SU-DHL-6 (cell line): ENCODE results near the gene FAU.

ENCODE experiments used
- H2AFZ ChIP-seq: fragments of 200-600 bp; sonication (generic); 2 replicates; pipeline ENCODE4 v1.6.1; 2014; ENCODE audit warnings: low read depth, mild to moderate bottlenecking, moderate library complexity, mixed read lengths, antibody characterized with exemption, low read length; ENCODE audit not compliant: severe bottlenecking
- H3F3A ChIP-seq: fragments of 200-600 bp; shearing (Covaris generic); 2 replicates; pipeline ENCODE4 v1.6.0; 2016; ENCODE audit warnings: antibody characterized with exemption, mild to moderate bottlenecking; ENCODE audit not compliant: insufficient read depth
- H3K27ac ChIP-seq: fragments of 200-600 bp; sonication (generic); 2 replicates; pipeline ENCODE4 v1.5.1; 2016; ENCODE audit warnings: low read depth, mild to moderate bottlenecking, low read length, moderate library complexity, mixed read lengths
- H3K27me3 ChIP-seq: fragments of 200-600 bp; sonication (generic), shearing (Covaris generic); 2 replicates; pipeline ENCODE4 v1.6.0; 2014; ENCODE audit warnings: mild to moderate bottlenecking, low read length
- H3K36me3 ChIP-seq: fragments of 200-600 bp; sonication (generic); 2 replicates; pipeline ENCODE4 v1.6.1; 2014; ENCODE audit warnings: mild to moderate bottlenecking, low read length, mixed read lengths
- H3K4me2 ChIP-seq: fragments of 300-600, 200-600 bp; shearing (Covaris generic), sonication (generic); 2 replicates; pipeline ENCODE4 v1.6.0; 2014; ENCODE audit warnings: low read length, low read depth, mild to moderate bottlenecking; ENCODE audit not compliant: poor library complexity, severe bottlenecking
- H3K4me3 ChIP-seq: fragments of 200-600 bp; sonication (generic); 2 replicates; pipeline ENCODE4 v1.5.1; 2014; ENCODE audit warnings: antibody characterized with exemption, low read length, mild to moderate bottlenecking, mixed read lengths; ENCODE audit not compliant: insufficient read depth, poor library complexity, severe bottlenecking
- H3K79me2 ChIP-seq: fragments of 200-600 bp; sonication (generic); 2 replicates; pipeline ENCODE4 v1.6.1; 2014; ENCODE audit warnings: mild to moderate bottlenecking, low read length, moderate library complexity; ENCODE audit not compliant: insufficient read depth
- H3K9ac ChIP-seq: fragments of 200-600 bp; sonication (generic); 2 replicates; pipeline ENCODE4 v1.7.0; 2014; ENCODE audit warnings: mild to moderate bottlenecking, low read length
- H3K9me2 ChIP-seq: fragments of 200-600 bp; sonication (generic); replicated peaks from 2 replicates; pipeline ENCODE4 v1.6.1; 2014; ENCODE audit warnings: low read length; ENCODE audit not compliant: insufficient read depth
- H3K9me3 ChIP-seq: fragments of 200-600 bp; sonication (generic); 2 replicates; pipeline ENCODE4 v1.6.1; 2014; ENCODE audit warnings: low read length, mixed read lengths; ENCODE audit not compliant: insufficient read depth
- H4K20me1 ChIP-seq: fragments of 200-600 bp; sonication (generic); 2 replicates; pipeline ENCODE4 v1.6.1; 2014; ENCODE audit warnings: low read depth, mild to moderate bottlenecking, antibody characterized with exemption, low read length, moderate library complexity, mixed read lengths
- EZH2phosphoT487 ChIP-seq: fragments of 200-600 bp; sonication (generic), shearing (Covaris generic); conservative IDR thresholded peaks from 2 replicates; pipeline ENCODE4 v1.6.1; 2018; ENCODE audit warnings: mild to moderate bottlenecking, antibody characterized with exemption, low read length, moderate library complexity, mixed read lengths
- TF ChIP-seq, protein P1 (sequence below): fragments of 200-600 bp; sonication (generic); IDR thresholded peaks from one replicate; pipeline ENCODE4 v1.5.1; 2017; ENCODE audit warnings: antibody characterized with exemption, mild to moderate bottlenecking, low read length, moderate library complexity; ENCODE audit not compliant: insufficient read depth, poor library complexity, severe bottlenecking

FAU gene

GRCh38 chr11:65109231-65110198 lies 12.4 kb downstream of the FAU start:
- Histone ChIP-seq H3K4me3 (no peak overlapping the region), H3K9ac (no peak overlapping the region), H3K4me2 (no peak overlapping the region), H3K79me2 (no peaks in the 10 kb centered on the region), H3F3A (peaks cover 16% of the 10 kb centered on the region), H3K27ac (no peak overlapping the region), H2AFZ (no peak overlapping the region), H3K9me2 (no peaks in the 10 kb centered on the region), H3K27me3 (no peaks in the 10 kb centered on the region), H3K36me3 (no peaks in the 10 kb centered on the region), H3K9me3 (no peaks in the 10 kb centered on the region), H4K20me1 (no peaks in the 10 kb centered on the region)
- TF ChIP-seq, protein P1, sequence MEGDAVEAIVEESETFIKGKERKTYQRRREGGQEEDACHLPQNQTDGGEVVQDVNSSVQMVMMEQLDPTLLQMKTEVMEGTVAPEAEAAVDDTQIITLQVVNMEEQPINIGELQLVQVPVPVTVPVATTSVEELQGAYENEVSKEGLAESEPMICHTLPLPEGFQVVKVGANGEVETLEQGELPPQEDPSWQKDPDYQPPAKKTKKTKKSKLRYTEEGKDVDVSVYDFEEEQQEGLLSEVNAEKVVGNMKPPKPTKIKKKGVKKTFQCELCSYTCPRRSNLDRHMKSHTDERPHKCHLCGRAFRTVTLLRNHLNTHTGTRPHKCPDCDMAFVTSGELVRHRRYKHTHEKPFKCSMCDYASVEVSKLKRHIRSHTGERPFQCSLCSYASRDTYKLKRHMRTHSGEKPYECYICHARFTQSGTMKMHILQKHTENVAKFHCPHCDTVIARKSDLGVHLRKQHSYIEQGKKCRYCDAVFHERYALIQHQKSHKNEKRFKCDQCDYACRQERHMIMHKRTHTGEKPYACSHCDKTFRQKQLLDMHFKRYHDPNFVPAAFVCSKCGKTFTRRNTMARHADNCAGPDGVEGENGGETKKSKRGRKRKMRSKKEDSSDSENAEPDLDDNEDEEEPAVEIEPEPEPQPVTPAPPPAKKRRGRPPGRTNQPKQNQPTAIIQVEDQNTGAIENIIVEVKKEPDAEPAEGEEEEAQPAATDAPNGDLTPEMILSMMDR: no peak

GRCh38 chr11:65108469-65109123 lies 13.3 kb downstream of the FAU start:
- Histone ChIP-seq H3K9me3 (no peaks in the 10 kb centered on the region), H3K9me2 (no peaks in the 10 kb centered on the region), H4K20me1 (no peaks in the 10 kb centered on the region), H3K36me3 (no peaks in the 10 kb centered on the region), H2AFZ (no peak overlapping the region), H3K27me3 (no peaks in the 10 kb centered on the region), H3K4me3 (no peak overlapping the region), H3F3A (peaks cover 9% of the 10 kb centered on the region), H3K79me2 (no peaks in the 10 kb centered on the region), H3K27ac (no peak overlapping the region), H3K9ac (no peak overlapping the region), H3K4me2 (no peak overlapping the region)
- TF ChIP-seq, protein P1: no peak
- TF ChIP-seq EZH2phosphoT487: no peak

- H3K4me3 ChIP-seq: no peak overlapping the region
- peaks cover 2% of the 10 kb centered on the region; the same call in 1 of the 2 replicates for H3F3A ChIP-seq
- no peaks in the 10 kb centered on the region for H3K9me3 ChIP-seq
- no peak overlapping the region for H3K9ac ChIP-seq
- H3K36me3 ChIP-seq: no peaks in the 10 kb centered on the region
- no peak overlapping the region for H3K27ac ChIP-seq
- 0 out of 2 replicates have a peak, but pooled peaks cover 3% of the 10 kb centered on the region for H3K79me2 ChIP-seq
- no peaks in the 10 kb centered on the region for H4K20me1 ChIP-seq
- TF ChIP-seq, protein P1: no peak
- TF ChIP-seq EZH2phosphoT487: no peak
- no peaks in the 10 kb centered on the region for H3K27me3 ChIP-seq
- no peak overlapping the region for H3K4me2 ChIP-seq
- no peak overlapping the region for H2AFZ ChIP-seq
- H3K9me2 ChIP-seq: no peaks in the 10 kb centered on the region
Observed at GRCh38 chr11:65107751-65108468, 14.0 kb downstream of the FAU start.
